ENCODE results near the gene SIDT2. TPM values are rescaled to one million over a fixed set of nuclear protein-coding genes. Genes with fewer than 3 reads are reported as not detected.

The SIDT2 gene
- total RNA-seq, 1 donor, result 46.6 TPM

DNA sequence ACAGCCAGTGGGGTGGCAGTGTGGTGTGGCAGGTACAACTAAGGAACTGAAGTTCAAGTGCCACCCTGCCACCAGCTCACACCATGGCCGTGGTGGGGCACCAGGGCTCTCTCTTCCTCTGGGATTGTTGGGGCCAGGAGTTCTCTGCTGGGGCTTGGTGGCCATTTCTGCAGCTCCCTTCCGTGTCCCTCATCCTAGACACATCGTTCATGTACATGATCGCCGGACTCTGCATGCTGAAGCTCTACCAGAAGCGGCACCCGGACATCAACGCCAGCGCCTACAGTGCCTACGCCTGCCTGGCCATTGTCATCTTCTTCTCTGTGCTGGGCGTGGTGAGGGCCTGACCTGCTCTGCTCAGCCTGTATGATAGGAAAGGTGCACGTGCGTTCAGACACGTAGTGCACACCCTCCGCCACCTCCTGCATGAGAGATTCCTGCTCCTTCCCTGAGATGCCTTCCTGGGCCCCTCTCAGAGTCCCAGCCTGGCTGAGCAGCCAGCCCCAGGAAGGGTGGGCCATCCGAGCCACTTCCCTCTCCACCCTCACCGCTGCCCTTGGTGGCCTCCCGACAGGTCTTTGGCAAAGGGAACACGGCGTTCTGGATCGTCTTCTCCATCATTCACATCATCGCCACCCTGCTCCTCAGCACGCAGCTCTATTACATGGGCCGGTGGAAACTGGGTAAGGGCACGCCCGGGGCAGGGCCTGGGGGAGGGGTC, 13.3 kb downstream of the SIDT2 start:
- no peaks in the 10 kb centered on the region for H3K27me3 ChIP-seq (ENCODE audit: insufficient read depth, low read length)
- no peaks in the 10 kb centered on the region for H3K9me3 ChIP-seq (ENCODE audit: low read depth, low read length)
- H3K4me1 ChIP-seq (ENCODE audit: insufficient read depth, low read length), result peaks cover 52% of the 10 kb centered on the region
- no peak overlapping the region for H3K4me3 ChIP-seq (ENCODE audit: low read length)

DNA sequence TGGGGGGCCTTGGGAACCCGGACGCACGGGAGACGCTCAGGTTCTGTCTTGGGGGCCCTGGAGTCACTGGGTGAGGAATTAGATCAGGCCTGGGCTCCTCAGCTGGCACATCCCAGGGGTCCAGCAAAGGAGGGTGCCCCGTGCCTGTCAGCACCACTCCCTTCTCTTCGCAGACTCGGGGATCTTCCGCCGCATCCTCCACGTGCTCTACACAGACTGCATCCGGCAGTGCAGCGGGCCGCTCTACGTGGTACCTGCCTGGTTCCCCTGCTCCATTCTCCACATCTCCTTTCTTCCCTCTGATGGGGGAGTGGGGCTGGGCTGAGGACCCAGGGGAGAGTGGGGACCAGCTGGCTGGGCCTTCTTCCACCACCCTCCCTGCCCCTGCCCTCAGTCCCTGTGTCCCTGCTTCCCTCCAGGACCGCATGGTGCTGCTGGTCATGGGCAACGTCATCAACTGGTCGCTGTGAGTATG, 13.9 kb downstream of the SIDT2 start:
- Histone ChIP-seq H3K4me1 (ENCODE audit: insufficient read depth, low read length) (peaks cover 46% of the 10 kb centered on the region), H3K27me3 (ENCODE audit: insufficient read depth, low read length) (no peaks in the 10 kb centered on the region), H3K4me3 (ENCODE audit: low read length) (no peak overlapping the region), H3K9me3 (ENCODE audit: low read depth, low read length) (no peaks in the 10 kb centered on the region)

DNA sequence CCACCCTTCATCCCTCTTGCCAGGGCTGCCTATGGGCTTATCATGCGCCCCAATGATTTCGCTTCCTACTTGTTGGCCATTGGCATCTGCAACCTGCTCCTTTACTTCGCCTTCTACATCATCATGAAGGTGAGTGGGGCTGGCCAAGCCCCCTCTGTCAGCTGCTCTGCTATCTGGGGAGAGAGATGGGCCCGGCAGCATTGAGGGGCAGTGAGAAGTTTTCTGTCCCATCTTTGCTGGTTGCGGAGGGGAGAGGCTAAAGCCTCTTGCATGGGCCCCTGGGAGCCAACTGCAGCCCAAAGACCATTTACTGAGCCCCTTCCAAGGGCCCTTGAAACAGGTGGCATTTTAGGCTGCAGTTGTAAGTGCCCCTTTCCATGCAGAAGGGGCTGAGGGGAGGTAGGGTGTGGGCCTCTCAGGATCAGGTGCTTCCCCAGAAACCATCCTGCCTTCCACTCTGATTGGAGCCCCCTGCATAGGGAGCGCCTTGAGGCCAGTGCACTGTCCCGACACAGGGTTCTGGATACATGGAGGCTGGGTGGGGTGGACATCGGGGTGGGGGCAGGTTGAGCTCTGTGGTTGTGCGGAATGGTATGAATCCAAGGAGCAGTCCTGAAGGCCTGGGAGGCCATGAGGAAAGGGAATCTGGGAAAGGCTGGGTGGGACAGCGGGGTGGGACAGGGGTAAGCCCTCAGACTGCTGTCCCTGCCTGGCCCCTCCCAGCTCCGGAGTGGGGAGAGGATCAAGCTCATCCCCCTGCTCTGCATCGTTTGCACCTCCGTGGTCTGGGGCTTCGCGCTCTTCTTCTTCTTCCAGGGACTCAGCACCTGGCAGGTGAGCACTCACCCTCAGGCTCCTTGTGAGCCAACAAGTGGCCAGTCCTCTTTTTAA, 14.8 kb downstream of the SIDT2 start:
- H3K9me3 ChIP-seq (ENCODE audit: low read depth, low read length), result no peaks in the 10 kb centered on the region
- peaks cover 36% of the 10 kb centered on the region for H3K4me1 ChIP-seq (ENCODE audit: insufficient read depth, low read length)

DNA sequence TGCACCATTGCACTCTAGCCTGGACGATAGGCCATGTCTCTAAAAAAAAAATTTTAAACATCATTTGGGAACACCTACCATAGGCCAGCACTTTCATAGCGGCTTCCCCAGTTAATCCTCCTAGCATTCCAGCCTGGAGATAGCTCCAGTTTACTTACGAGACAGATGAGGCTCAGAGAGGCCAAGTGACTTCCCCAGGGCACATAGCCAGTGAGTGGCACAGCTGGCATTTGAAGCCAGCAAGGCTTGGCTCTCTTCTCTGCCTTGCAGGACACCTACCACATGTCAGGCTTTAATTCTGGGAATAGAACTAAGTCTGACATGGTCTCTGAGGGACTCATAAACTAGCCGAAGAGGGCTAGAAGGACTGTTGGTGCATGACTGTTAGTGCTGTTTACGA, 15.7 kb downstream of the SIDT2 start:
- Histone ChIP-seq H3K9me3 (ENCODE audit: low read depth, low read length) (no peaks in the 10 kb centered on the region), H3K4me3 (ENCODE audit: low read length) (no peak overlapping the region), H3K4me1 (ENCODE audit: insufficient read depth, low read length) (peaks cover 27% of the 10 kb centered on the region), H3K27me3 (ENCODE audit: insufficient read depth, low read length) (no peaks in the 10 kb centered on the region)

More for the DNA sequence above, 14.8 kb downstream of the SIDT2 start:
- Histone ChIP-seq H3K4me3 (ENCODE audit: low read length) (no peak overlapping the region), H3K27me3 (ENCODE audit: insufficient read depth, low read length) (no peaks in the 10 kb centered on the region)

DNA sequence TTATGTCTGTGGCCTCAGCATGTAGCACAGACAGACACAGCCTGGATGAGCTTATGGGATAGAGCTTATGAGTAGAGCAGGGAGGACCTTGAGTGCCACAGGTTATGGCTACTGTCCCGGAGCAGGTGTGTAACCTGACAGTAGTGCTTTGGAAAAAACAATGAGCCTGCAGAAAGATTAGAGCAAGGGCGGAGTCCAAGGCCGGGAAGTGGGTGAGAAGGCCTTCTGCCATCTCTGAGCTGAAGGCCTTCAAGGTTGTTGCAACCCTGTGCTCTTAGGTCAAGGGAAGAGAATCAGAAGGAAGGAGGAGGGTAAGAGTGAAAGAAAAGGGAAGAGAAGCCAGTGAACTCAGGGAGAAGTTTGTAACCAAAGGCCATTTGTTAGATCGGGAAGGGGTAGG, 16.7 kb downstream of the SIDT2 start:
- Histone ChIP-seq H3K27me3 (ENCODE audit: insufficient read depth, low read length) (no peaks in the 10 kb centered on the region), H3K4me1 (ENCODE audit: insufficient read depth, low read length) (peaks cover 18% of the 10 kb centered on the region), H3K4me3 (ENCODE audit: low read length) (no peak overlapping the region), H3K9me3 (ENCODE audit: low read depth, low read length) (no peaks in the 10 kb centered on the region)

DNA sequence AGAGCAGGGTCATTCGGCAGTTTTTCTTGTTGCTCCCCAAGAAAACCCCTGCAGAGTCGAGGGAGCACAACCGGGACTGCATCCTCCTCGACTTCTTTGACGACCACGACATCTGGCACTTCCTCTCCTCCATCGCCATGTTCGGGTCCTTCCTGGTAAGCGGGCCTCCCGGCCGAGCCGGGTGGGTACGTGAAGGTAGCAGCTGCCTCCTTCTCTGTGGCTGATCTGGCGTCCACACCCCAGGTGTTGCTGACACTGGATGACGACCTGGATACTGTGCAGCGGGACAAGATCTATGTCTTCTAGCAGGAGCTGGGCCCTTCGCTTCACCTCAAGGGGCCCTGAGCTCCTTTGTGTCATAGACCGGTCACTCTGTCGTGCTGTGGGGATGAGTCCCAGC, 17.2 kb downstream of the SIDT2 start:
- Histone ChIP-seq H3K27me3 (ENCODE audit: insufficient read depth, low read length) (no peaks in the 10 kb centered on the region), H3K4me3 (ENCODE audit: low read length) (no peak overlapping the region), H3K4me1 (ENCODE audit: insufficient read depth, low read length) (peaks cover 13% of the 10 kb centered on the region), H3K9me3 (ENCODE audit: low read depth, low read length) (no peaks in the 10 kb centered on the region)

DNA sequence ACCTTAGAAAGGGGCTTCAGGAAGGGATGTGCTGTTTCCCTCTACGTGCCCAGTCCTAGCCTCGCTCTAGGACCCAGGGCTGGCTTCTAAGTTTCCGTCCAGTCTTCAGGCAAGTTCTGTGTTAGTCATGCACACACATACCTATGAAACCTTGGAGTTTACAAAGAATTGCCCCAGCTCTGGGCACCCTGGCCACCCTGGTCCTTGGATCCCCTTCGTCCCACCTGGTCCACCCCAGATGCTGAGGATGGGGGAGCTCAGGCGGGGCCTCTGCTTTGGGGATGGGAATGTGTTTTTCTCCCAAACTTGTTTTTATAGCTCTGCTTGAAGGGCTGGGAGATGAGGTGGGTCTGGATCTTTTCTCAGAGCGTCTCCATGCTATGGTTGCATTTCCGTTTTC, 18.5 kb downstream of the SIDT2 start:
- H3K9me3 ChIP-seq (ENCODE audit: low read depth, low read length), result no peaks in the 10 kb centered on the region
- no peaks in the 10 kb centered on the region for H3K27me3 ChIP-seq (ENCODE audit: insufficient read depth, low read length)
- peaks cover 13% of the 10 kb centered on the region for H3K4me1 ChIP-seq (ENCODE audit: insufficient read depth, low read length)
- no peak overlapping the region for H3K4me3 ChIP-seq (ENCODE audit: low read length)

DNA sequence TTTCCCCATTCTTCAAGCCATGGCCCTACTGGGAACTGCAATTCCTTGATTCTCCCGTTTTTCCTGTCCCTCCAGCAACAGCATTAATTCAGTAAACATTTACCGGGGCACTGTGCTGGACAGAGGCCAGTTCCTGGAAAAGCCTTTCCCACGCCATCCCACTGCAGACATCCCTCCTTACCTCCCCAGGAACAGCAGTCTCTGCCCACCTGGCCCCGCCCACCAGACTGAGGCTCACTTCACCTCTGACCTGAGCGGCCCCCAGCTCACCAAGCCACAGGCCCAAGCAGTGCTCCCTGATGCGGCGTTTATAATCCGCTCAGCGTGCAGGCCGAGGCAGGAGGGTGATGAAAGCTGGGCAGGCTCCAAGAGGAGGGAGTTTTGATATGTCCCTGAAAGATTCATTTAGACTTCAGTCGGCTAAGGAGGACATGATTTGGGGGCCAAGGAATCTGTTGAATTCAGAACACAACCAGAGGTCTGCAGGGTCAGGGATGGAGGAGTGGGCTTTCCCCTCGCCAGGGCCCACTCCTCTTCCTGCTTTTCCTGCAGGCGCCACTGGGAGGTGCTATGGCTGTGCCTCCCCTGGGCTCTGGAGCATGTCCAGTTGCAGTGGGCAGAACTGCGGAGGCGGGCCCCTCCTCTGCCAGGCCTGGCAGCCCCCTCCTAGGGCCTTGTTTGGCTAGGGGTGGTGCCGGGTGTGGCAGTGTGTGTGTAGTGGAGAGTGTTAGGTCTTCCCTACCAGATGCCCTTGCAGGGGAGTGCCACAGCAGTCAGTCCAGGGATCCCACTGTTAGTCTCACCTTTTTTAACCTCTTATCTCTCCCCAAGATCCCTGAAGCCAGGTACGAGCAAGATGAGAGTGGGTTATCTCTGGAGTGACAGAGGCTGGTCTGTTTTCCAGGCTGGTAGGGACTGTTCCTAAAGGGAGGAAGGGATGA, 19.2 kb downstream of the SIDT2 start:
- Histone ChIP-seq H3K4me1 (ENCODE audit: insufficient read depth, low read length) (peaks cover 13% of the 10 kb centered on the region), H3K27me3 (ENCODE audit: insufficient read depth, low read length) (no peaks in the 10 kb centered on the region), H3K4me3 (ENCODE audit: low read length) (no peak overlapping the region), H3K9me3 (ENCODE audit: low read depth, low read length) (no peaks in the 10 kb centered on the region)

DNA sequence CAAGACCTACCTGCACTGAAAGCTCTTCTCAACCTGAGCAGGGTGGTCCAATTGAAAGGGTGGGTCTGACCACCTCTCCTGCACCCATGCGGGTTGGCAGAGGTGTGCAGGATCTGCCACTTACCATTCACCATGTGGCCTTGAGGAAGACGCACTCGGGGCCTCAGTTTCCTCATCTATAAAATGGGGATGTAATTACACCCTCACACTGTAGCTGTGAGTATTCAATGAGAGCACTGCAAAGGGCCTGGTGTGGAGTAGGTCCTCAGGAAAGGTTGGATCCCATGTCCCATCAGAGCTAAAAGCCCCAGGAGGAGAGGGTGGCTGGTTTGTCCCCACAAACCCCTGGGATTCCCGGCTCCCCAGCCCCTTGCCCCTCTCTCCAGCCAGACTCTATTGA, 20.1 kb downstream of the SIDT2 start:
- Histone ChIP-seq H3K4me1 (ENCODE audit: insufficient read depth, low read length) (peaks cover 13% of the 10 kb centered on the region), H3K4me3 (ENCODE audit: low read length) (no peak overlapping the region)

DNA sequence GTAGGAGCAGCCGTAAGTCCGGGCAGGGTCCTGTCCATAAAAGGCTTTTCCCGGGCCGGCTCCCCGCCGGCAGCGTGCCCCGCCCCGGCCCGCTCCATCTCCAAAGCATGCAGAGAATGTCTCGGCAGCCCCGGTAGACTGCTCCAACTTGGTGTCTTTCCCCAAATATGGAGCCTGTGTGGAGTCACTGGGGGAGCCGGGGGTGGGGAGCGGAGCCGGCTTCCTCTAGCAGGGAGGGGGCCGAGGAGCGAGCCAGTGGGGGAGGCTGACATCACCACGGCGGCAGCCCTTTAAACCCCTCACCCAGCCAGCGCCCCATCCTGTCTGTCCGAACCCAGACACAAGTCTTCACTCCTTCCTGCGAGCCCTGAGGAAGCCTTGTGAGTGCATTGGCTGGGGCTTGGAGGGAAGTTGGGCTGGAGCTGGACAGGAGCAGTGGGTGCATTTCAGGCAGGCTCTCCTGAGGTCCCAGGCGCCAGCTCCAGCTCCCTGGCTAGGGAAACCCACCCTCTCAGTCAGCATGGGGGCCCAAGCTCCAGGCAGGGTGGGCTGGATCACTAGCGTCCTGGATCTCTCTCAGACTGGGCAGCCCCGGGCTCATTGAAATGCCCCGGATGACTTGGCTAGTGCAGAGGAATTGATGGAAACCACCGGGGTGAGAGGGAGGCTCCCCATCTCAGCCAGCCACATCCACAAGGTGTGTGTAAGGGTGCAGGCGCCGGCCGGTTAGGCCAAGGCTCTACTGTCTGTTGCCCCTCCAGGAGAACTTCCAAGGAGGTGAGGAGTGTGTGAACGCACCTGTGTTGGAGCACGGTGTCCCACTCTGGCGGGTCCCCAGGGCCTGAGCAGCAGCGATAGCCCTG, 20.7 kb downstream of the SIDT2 start, which contains the start of gene TAGLN:
TSS of gene TAGLN (plus strand) at position 318 of the 863 bp plus-strand sequence. CDS start 3,644 bp downstream, outside the sequence.
- Histone ChIP-seq H3K9me3 (ENCODE audit: low read depth, low read length) (no peaks in the 10 kb centered on the region), H3K4me1 (ENCODE audit: insufficient read depth, low read length) (peaks cover 13% of the 10 kb centered on the region), H3K27me3 (ENCODE audit: insufficient read depth, low read length) (no peaks in the 10 kb centered on the region), H3K4me3 (ENCODE audit: low read length) (no peak within 1 kb of the TSS)

More for the DNA sequence above, 20.1 kb downstream of the SIDT2 start:
- Histone ChIP-seq H3K9me3 (ENCODE audit: low read depth, low read length) (no peaks in the 10 kb centered on the region), H3K27me3 (ENCODE audit: insufficient read depth, low read length) (no peaks in the 10 kb centered on the region)

DNA sequence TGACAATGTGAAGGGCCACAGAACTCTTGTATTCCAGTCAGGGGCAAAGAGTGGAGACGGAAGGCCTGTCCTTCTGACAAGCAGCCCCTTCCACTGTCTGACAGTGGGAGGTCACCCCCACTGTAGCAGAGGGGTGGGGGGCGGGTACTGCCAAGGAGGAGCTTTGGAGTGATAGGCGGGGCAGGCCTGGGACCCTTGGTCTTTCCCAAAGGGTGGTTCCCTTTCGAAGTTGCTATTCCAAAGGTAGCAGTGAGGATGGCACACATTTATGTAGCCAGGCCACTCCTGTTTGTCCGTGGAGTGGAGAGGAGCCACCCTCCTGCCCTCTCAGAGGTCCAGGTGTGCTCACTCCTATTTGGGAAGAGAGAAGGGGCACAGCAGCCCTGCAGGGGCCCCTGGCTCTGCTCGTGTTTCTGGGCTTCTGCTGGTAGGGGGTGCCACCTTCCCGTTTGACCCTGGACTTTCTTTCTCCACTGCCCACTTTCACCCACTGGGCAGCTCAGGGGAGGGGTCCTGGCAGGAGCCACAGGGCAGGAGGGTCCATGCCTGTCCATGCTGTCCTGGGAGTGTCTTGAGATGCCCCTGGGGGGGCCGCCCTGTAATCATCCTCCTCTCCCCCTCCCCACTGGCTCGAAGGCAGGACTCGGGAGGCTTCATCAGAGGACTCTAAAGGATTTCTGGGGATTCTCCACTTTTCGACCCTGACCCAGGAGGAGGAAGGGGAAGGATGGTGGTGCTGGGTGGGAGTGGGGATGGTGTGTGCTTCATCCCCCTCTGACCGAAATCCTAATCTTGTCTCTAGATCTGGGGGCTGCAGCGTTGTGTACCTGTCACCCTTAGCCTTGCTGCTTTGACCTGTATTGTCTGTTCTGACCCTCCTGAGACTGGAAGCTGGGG, 21.6 kb downstream of the SIDT2 start:
- H3K4me3 ChIP-seq (ENCODE audit: low read length), result no peak overlapping the region
- peaks cover 6% of the 10 kb centered on the region for H3K4me1 ChIP-seq (ENCODE audit: insufficient read depth, low read length)
- H3K9me3 ChIP-seq (ENCODE audit: low read depth, low read length), result no peaks in the 10 kb centered on the region
- no peaks in the 10 kb centered on the region for H3K27me3 ChIP-seq (ENCODE audit: insufficient read depth, low read length)

DNA sequence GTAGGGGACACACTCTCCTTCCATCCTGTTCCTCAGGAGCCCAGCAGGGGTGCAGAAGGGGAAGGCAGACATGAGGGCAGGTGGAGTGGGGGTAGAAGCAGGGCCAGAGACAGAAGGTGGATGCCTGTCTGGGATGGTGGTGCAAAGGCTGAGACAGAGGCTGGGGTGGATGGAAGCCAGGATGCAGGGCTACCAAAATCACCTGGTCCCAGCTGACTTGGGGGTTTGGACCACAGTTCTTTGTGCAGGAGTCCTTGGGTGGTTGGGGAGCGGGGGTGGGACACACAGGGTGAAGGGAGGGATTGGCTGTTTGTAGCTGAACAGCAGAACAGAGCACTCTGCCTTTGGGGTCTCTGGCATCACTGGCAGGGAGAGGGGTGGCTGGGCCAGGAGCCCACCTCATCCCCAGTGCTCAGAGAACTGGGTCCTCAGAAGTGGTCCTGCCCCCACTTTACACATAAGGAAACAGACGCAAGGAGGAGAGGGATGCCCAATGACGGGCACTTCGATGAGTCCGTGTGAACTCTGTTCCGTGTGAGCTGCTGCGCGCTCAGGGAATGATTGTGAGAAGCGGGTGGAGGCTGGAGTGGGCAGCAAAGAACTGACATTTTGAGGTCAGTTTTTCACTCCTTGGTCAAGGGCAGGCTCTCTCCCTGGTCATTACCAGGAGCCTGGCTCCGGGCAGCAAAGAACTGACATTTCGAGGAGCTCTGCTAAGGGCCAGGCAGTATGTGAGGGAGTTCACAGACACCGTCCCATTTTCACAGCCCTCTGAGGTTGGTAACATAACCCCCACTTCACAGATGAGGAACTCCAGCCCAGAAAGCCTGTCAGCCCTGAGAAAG, 22.5 kb downstream of the SIDT2 start:
- no peak overlapping the region for H3K4me3 ChIP-seq (ENCODE audit: low read length)
- H3K9me3 ChIP-seq (ENCODE audit: low read depth, low read length), result no peaks in the 10 kb centered on the region
- H3K27me3 ChIP-seq (ENCODE audit: insufficient read depth, low read length), result no peaks in the 10 kb centered on the region
- no peaks in the 10 kb centered on the region for H3K4me1 ChIP-seq (ENCODE audit: insufficient read depth, low read length)
